CD4-positive, alpha-beta T cell (primary cell): Measurements from ENCODE around the gene LMO7. TPM values are rescaled to one million over a fixed set of nuclear protein-coding genes. Genes with fewer than 3 reads are reported as not detected.
A peak's percentile ranks its signal among the peaks of the same experiment; 100 is the strongest.

ENCODE experiments used
- ATAC-seq: fragments of 200-7000 bp; cut with Tn5 transposase; one replicate; pipeline ENCODE4 v1.10.0; 2022; ENCODE audit warnings: mild to moderate bottlenecking; ENCODE audit not compliant: poor library complexity
- CTCF ChIA-PET: fragments of 350-600 bp; sonication (Branson Sonifier 250); formaldehyde crosslinking; loops from one replicate; lab custom pipeline; 2021; ENCODE audit warnings: antibody characterized with exemption, inconsistent platforms; lab: Charles Lee
- POLR2A ChIA-PET: fragments of 350-600 bp; sonication (Branson Sonifier 250); formaldehyde crosslinking; loops from one replicate; lab custom pipeline; 2021; ENCODE audit warnings: antibody characterized with exemption, inconsistent platforms; lab: Charles Lee
- DNase-seq, 14 experiments: peaks; one replicate each; pipeline ENCODE4 v3.0.0-alpha.2; 2013 to 2020; ENCODE audit warnings: mixed read lengths in 2 of 14
- H3K27ac ChIP-seq, 2 donors: one replicate each; pipeline versions ENCODE4 v1.5.1 to v1.7.0; 2013; ENCODE audit warnings: low read length in 2 of 2, low read depth in 1 of 2, mild to moderate bottlenecking in 1 of 2
- H3K27me3 ChIP-seq, 2 experiments: 1 replicate in 1 of 2; 2 replicates in 1 of 2; pipeline versions ENCODE4 v1.6.1 to v1.7.0; 2013; ENCODE audit warnings: low read length in 2 of 2, control low read depth in 1 of 2, mild to moderate bottlenecking in 1 of 2, moderate library complexity in 1 of 2; ENCODE audit not compliant: insufficient read depth in 2 of 2, control insufficient read depth in 1 of 2
- H3K36me3 ChIP-seq: one replicate; pipeline ENCODE4 v1.6.1; 2013; ENCODE audit warnings: low read length, control low read depth; ENCODE audit not compliant: insufficient read depth
- H3K4me1 ChIP-seq: one replicate; pipeline ENCODE4 v1.6.1; 2013; ENCODE audit warnings: low read length, control low read depth; ENCODE audit not compliant: insufficient read depth
- H3K4me3 ChIP-seq: one replicate; pipeline ENCODE4 v1.5.1; 2013; ENCODE audit warnings: mild to moderate bottlenecking, low read length, moderate library complexity
- H3K9me3 ChIP-seq, 2 experiments: 1 replicate in 1 of 2; 2 replicates in 1 of 2; pipeline versions ENCODE4 v1.6.1 to v1.7.0; 2013; ENCODE audit warnings: low read length in 2 of 2, mild to moderate bottlenecking in 2 of 2, control low read depth in 1 of 2, moderate library complexity in 1 of 2; ENCODE audit not compliant: control insufficient read depth in 1 of 2, insufficient read depth in 1 of 2
- H3K27ac Mint-ChIP-seq: one replicate; pipeline ENCODE4 v1.8.0; 2020; ENCODE audit warnings: mixed read lengths
- H3K27me3 Mint-ChIP-seq: one replicate; pipeline ENCODE4 v1.8.0; 2021; ENCODE audit warnings: mixed read lengths
- H3K36me3 Mint-ChIP-seq: one replicate; pipeline ENCODE4 v1.8.0; 2021; ENCODE audit warnings: low read depth, mixed read lengths
- H3K4me1 Mint-ChIP-seq: one replicate; pipeline ENCODE4 v1.8.0; 2021; ENCODE audit warnings: low read depth, mixed read lengths
- H3K4me3 Mint-ChIP-seq: one replicate; pipeline ENCODE4 v1.8.0; 2020; ENCODE audit warnings: mild to moderate bottlenecking, mixed read lengths
- H3K9me3 Mint-ChIP-seq: one replicate; pipeline ENCODE4 v1.8.0; 2020; ENCODE audit warnings: mixed read lengths
- intact Hi-C, 2 experiments: fragments of 100-400 bp; cut with DNase I in 1 of 2; cut with micrococcal nuclease in 1 of 2; formaldehyde crosslinking; loops; one replicate each; pipeline versions ENCODE4 v1.15.1 to v1.9.0; 2023 to 2025; cut with DNase I, micrococcal nuclease
- total RNA-seq, 174 experiments: library from RNA in 2 of 174; stranded (reverse) in 2 of 174; gene quantifications; one replicate each; pipeline ENCODE4 v1.2.3 and lab custom pipeline; 2021 to 2026
- TF ChIP-seq, protein P1 (sequence below): fragments of 200-600 bp; IDR thresholded peaks from one replicate; pipeline ENCODE4 v1.8.0; 2022; ENCODE audit warnings: antibody characterized with exemption, mild to moderate bottlenecking

Gene LMO7
- total RNA-seq, 2 experiments from 2014 or later = 35.2 to 36.3 TPM

DNA sequence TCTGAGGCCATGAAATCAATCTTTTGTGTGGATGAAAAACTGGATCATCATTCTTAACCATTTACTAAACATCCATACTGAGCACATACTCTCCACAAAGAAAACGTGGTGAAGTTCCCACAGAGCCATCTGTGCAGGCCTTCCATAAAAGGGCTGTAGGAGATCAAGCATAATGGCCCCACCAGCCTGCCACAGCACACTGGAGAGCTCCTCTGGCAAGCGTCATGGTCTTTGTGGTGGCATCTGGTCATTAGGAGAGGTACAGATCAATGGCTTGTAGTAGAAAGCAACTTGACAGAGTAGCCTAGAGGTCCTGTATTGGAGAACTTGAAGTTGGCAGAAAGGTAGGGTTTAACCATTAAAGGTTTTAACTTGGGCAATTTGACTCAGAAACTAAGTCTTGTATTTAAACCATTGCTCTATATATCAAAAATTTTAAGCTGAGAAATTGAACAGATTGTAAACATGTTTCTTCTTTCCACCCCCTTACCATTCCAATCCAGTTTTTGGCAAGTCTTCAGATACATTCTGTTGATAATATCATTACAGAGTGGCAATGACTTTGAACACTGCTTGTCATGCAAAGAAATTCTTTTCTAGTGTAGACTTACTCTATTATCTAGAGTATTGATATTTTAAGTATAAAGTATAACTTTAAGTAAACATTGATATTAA lies 128.3 kb downstream of the LMO7 start:
- Histone ChIP-seq H3K27ac (no peak overlapping the region), H3K9me3 (no peaks in the 10 kb centered on the region), H3K4me3 (no peak overlapping the region), H3K4me1 (peaks cover 18% of the 10 kb centered on the region), H3K27me3 (no peaks in the 10 kb centered on the region), H3K36me3 (no peaks in the 10 kb centered on the region)
- peak overlapping the region; percentile 91 for H3K27ac Mint-ChIP-seq
- H3K4me1 Mint-ChIP-seq = peaks cover 67% of the 10 kb centered on the region
- H3K27me3 Mint-ChIP-seq = no peaks in the 10 kb centered on the region
- ATAC-seq = no peak
- TF ChIP-seq, protein P1, sequence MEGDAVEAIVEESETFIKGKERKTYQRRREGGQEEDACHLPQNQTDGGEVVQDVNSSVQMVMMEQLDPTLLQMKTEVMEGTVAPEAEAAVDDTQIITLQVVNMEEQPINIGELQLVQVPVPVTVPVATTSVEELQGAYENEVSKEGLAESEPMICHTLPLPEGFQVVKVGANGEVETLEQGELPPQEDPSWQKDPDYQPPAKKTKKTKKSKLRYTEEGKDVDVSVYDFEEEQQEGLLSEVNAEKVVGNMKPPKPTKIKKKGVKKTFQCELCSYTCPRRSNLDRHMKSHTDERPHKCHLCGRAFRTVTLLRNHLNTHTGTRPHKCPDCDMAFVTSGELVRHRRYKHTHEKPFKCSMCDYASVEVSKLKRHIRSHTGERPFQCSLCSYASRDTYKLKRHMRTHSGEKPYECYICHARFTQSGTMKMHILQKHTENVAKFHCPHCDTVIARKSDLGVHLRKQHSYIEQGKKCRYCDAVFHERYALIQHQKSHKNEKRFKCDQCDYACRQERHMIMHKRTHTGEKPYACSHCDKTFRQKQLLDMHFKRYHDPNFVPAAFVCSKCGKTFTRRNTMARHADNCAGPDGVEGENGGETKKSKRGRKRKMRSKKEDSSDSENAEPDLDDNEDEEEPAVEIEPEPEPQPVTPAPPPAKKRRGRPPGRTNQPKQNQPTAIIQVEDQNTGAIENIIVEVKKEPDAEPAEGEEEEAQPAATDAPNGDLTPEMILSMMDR = no peak
- H3K36me3 Mint-ChIP-seq = peaks cover 9% of the 10 kb centered on the region
- CTCF ChIA-PET = no interaction called here
- no peaks in the 10 kb centered on the region for H3K9me3 Mint-ChIP-seq
- POLR2A ChIA-PET = interaction anchor here (1.2 to 4.7 kb wide), 3 partner anchors 37 to 1262 kb away, joined by 3 to 76 read pairs (median 3); no protein-coding TSS in a partner anchor
- intact Hi-C loops = loop anchor here (5.0 kb wide), 3 partner anchors 33 to 73 kb away; no protein-coding TSS in a partner anchor
- H3K4me3 Mint-ChIP-seq = peak overlapping the region; percentile 46
- no peak for DNase-seq

DNA sequence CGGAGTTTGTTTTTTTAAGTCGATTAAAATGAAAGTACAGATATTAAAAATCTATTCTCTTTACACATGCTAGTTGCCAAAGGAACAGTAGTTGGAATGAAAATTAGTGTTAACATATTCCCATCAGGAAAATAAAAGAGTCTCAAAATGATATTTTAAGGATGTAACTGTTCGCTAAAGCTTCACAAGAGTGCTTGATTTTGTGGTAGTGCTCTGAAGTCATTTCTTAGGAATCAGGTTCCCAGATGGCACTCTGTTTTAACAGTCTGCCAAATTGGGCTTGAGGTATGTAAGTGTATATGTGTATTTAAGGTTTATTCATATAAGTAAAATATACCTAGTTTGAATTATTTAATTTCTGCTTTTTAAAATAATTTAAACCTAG lies 128.8 kb downstream of the LMO7 start:
- H3K27ac ChIP-seq = no peak overlapping the region
- H3K4me3 ChIP-seq = no peak overlapping the region
- ChIA-PET CTCF (no interaction called here), POLR2A (interaction anchor here (1.2 kb wide), 2 partner anchors 38 to 1261 kb away, joined by 3 read pairs; no protein-coding TSS in a partner anchor)
- H3K4me1 Mint-ChIP-seq = peaks cover 65% of the 10 kb centered on the region
- peaks cover 9% of the 10 kb centered on the region for H3K36me3 Mint-ChIP-seq
- ATAC-seq (no peak), DNase-seq (no peak)
- no peaks in the 10 kb centered on the region for H3K9me3 ChIP-seq
- no peaks in the 10 kb centered on the region for H3K9me3 Mint-ChIP-seq
- H3K4me3 Mint-ChIP-seq = no peak overlapping the region
- peaks cover 15% of the 10 kb centered on the region for H3K4me1 ChIP-seq
- no peaks in the 10 kb centered on the region for H3K27me3 Mint-ChIP-seq
- TF ChIP-seq, protein P1 = no peak
- H3K27ac Mint-ChIP-seq = peak overlapping the region; percentile 91
- no peaks in the 10 kb centered on the region for H3K36me3 ChIP-seq
- intact Hi-C loops = loop anchor here (5.0 kb wide), 3 partner anchors 32 to 72 kb away; no protein-coding TSS in a partner anchor
- no peaks in the 10 kb centered on the region for H3K27me3 ChIP-seq

DNA sequence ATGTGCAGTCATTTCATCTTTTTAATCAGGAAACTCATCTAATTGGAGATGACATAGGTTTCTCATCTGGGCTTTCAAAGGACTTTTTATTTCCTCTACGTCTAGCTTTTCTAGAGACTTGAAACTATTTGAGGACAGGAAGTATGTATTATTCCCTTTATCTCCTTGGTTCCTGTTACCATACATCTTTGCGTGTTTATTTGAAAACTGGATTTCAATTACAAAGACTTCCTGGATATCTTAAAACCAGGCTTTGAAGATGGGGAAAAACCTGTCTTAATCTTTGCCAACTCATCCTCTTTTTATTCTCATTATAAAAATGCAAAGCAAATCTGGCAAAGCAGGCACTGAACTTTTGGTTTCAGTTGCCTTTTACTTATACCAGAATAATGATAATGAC lies 130.5 kb downstream of the LMO7 start:
- H3K9me3 Mint-ChIP-seq = no peaks in the 10 kb centered on the region
- H3K27me3 Mint-ChIP-seq = no peaks in the 10 kb centered on the region
- peaks cover 59% of the 10 kb centered on the region for H3K4me1 Mint-ChIP-seq
- H3K4me3 ChIP-seq = no peak overlapping the region
- no peaks in the 10 kb centered on the region for H3K36me3 ChIP-seq
- ChIA-PET CTCF (no interaction called here), POLR2A (interaction anchor here (0.6 to 0.9 kb wide), 3 partner anchors 9 to 130 kb away, joined by 3 read pairs; no protein-coding TSS in a partner anchor)
- H3K9me3 ChIP-seq = no peaks in the 10 kb centered on the region
- ATAC-seq (peak; percentile 47), DNase-seq (peak in 3 of 14 experiments; percentile 43 to 54 (median 49))
- peak overlapping the region; percentile 39 for H3K4me3 Mint-ChIP-seq
- peaks cover 7% of the 10 kb centered on the region for H3K4me1 ChIP-seq
- TF ChIP-seq, protein P1 = no peak
- intact Hi-C loops = no loop called here
- H3K27ac Mint-ChIP-seq = peak overlapping the region; percentile 84
- H3K27ac ChIP-seq = no peak overlapping the region
- no peaks in the 10 kb centered on the region for H3K27me3 ChIP-seq
- H3K36me3 Mint-ChIP-seq = peaks cover 12% of the 10 kb centered on the region
